HG03175 (cell line): Measurements from ENCODE around the gene EFNA5.

Experiments used
- ATAC-seq: cut with Tn5 transposase; IDR thresholded peaks from one replicate; pipeline ENCODE4 v1.9.1; 2021; ENCODE audit warnings: mild to moderate bottlenecking, moderate library complexity; ENCODE audit not compliant: unreplicated experiment

EFNA5 gene

GRCh38 chr5:107652408-107652807, 18.3 kb downstream of the EFNA5 start:
- ATAC-seq: no peak

- ATAC-seq: no peak
Observed at GRCh38 chr5:107651325-107651724, 19.4 kb downstream of the EFNA5 start.

- ATAC-seq: no peak
Observed at GRCh38 chr5:107646418-107646817, 24.3 kb downstream of the EFNA5 start.

- no peak for ATAC-seq
Observed at GRCh38 chr5:107640568-107640967, 30.2 kb downstream of the EFNA5 start.

- no peak for ATAC-seq
Observed at GRCh38 chr5:107639990-107640389, 30.7 kb downstream of the EFNA5 start.

GRCh38 chr5:107636555-107636954, 34.2 kb downstream of the EFNA5 start:
- no peak for ATAC-seq

GRCh38 chr5:107636068-107636467, 34.7 kb downstream of the EFNA5 start:
- no peak for ATAC-seq

- ATAC-seq: no peak
Observed at GRCh38 chr5:107634981-107635848, 35.5 kb downstream of the EFNA5 start.

GRCh38 chr5:107633171-107633901, 37.4 kb downstream of the EFNA5 start:
- ATAC-seq: no peak

- ATAC-seq: peak; percentile 57
Observed at GRCh38 chr5:107631805-107632362, 38.9 kb downstream of the EFNA5 start.

GRCh38 chr5:107630184-107630583, 40.6 kb downstream of the EFNA5 start:
- no peak for ATAC-seq

- no peak for ATAC-seq
Observed at GRCh38 chr5:107624235-107624634, 46.5 kb downstream of the EFNA5 start.

GRCh38 chr5:107621089-107621488, 49.6 kb downstream of the EFNA5 start:
- no peak for ATAC-seq

GRCh38 chr5:107619781-107620180, 51.0 kb downstream of the EFNA5 start:
- no peak for ATAC-seq

- ATAC-seq: no peak
Observed at GRCh38 chr5:107618242-107618641, 52.5 kb downstream of the EFNA5 start.

- no peak for ATAC-seq
Observed at GRCh38 chr5:107617052-107617451, 53.7 kb downstream of the EFNA5 start.

GRCh38 chr5:107616213-107616612, 54.5 kb downstream of the EFNA5 start:
- no peak for ATAC-seq

GRCh38 chr5:107615299-107615817, 55.4 kb downstream of the EFNA5 start:
- ATAC-seq: no peak

GRCh38 chr5:107612541-107612940, 58.2 kb downstream of the EFNA5 start:
- ATAC-seq: no peak

- no peak for ATAC-seq
Observed at GRCh38 chr5:107610798-107611197, 59.9 kb downstream of the EFNA5 start.

GRCh38 chr5:107607671-107608345, 62.9 kb downstream of the EFNA5 start:
- no peak for ATAC-seq
